HG03432 (cell line): Measurements from ENCODE around the gene HOXB6.
A peak's percentile ranks its signal among the peaks of the same experiment; 100 is the strongest.

Experiments
- ATAC-seq: cut with Tn5 transposase; IDR thresholded peaks from one replicate; pipeline ENCODE4 v1.9.1; 2021; ENCODE audit warnings: mild to moderate bottlenecking, moderate library complexity; ENCODE audit not compliant: unreplicated experiment

HOXB6 gene

GRCh38 chr17:48583708-48584222, 21.0 kb downstream of the HOXB6 start:
- no peak for ATAC-seq

DNA sequence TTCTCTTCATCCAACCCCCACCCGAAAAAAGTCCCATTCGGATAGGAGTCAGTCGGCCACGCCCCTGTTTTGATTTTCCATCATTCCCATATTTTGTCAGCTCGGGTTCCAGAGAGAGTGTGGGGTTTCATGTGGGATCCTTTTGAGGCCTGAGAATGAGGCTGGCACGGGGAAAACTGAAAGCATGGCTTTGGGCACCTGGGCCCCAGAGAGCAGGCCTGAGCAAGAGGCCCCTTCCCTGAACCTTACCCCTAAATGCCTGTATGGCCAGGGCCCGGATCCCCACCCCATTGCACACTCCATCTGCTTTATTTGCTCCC, 22.1 kb downstream of the HOXB6 start:
- ATAC-seq: no peak

DNA sequence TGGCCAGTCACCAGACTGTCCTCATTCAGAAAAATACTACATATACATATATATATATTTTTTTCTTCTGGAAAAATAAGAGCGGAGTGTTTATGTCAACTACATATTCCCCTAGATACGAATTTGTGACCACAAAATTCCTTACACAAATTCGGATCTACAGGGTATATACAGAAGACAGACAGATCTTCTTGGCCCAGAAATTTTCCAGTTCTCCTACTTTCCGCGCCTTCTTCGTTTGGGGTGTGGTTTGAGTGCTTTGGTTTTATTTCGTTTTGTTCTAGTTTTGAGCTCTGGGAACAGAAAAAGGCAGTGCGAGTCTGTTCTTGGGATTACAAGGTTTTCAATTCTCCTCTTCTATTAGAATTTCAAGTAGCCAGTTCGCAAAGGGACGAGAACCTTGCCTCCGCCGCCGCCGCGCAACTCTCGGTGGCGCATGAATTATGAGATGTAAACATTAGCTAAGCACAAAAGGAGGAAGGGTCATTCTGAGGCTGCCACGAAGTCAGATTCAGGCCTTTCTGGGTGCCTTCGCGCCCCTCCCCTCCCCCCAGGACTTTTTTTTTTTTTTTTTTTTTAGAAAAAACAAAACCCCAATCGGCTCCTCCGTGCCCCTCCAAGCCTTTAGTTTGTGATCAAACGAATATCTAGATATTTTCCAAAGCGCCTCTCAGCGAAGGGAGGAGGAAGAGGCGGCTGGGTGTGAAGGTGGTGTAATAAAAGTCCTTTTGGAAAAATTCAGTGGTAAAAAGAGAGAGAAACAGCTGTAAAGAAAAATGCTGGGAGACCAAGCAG, 24.8 kb downstream of the HOXB6 start:
- no peak for ATAC-seq

DNA sequence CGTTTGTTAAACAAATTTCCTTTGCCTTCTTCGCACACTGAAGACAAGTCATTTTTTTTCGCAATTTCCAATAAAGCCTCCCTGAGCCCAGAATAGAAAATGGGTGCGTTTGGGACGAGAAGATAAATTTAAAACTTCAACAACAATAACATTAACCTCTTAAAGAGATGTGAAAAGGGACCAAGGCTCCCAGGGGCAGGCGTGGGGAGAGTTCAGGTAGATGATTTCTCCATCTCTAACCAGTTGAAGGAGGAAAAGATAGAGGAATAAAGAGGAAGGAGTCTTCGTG, 25.4 kb downstream of the HOXB6 start:
- ATAC-seq: no peak

DNA sequence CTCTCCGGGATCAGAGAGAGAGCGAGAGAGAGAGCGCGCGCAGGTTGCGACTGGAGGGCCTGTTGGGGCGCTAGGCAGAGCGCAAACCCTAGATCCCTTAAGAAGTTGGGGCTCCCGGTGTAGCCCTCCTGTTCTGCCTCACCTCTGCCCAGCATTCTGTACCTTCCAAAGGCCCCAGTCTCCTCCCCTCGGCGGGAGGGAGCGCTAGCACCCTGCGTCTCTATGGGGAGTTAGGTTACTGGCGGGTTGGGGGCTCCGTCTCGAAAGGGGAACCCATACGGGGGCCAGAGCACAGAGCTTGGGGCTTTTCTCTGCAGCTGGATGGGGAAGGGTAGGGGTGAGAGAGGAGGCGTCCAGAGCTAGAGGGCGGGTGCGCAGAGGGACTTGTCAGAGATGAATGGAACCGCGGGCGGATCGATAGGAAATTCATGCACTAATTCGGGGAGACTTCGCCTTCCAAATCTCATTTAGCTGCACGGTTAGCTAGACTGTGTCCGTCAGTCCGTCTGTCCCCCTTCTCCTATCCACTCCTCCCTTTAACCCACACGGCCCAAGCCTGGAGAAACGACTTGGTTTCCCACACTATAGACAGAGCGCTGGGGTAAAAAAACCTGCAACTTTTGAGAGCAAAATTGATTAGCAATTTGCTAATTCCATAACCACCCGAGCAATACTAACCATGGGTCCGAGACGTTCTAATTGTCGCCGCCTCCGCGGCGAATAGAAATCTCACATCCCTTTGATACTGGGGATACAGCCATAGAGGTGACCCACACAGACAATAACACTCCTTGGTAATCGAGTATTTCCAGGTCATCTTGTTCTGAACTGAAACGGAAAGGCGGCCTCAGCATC, 25.9 kb downstream of the HOXB6 start:
- ATAC-seq: peak; percentile 34

- peak; percentile 42 for ATAC-seq
Measured at GRCh38 chr17:48577946-48578615, 26.7 kb downstream of the HOXB6 start, which contains the start of gene HOXB4. Gene HOXB4 (minus strand): TSS chr17:48578350. CDS start chr17:48578319, 31 bp downstream.

DNA sequence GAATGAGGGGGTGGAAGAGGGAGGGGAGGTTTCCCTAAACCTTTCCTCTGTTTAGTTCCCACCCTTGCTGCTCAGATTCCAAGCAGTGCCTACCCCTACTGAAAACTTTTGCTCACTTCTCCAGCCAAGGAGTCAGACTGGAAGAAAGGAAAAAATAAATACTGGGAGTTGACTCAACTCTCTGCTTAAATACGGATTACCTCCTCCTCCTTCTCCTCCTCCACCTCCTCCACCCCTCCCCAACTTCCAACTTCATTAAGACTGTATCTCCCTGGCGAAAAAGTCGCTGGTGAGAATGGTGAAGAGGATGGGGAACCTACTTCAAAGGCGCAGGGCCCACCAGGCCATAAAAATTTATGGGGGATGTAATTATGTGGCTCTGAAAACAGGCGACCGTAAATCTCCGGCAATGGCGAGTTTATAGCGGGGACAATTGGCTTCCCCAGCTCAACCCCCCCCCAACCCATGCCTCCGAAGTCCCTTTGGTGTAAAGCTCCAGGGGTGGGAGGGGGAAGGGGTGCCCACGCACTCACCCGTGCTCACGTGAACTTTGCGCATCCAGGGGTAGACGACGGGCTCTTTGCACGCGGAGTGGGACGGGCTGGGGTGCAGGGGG, 27.3 kb downstream of the HOXB6 start:
- no peak for ATAC-seq

GRCh38 chr17:48576479-48577309, 28.1 kb downstream of the HOXB6 start:
- no peak for ATAC-seq

GRCh38 chr17:48575673-48576478, 28.9 kb downstream of the HOXB6 start:
- no peak for ATAC-seq

DNA sequence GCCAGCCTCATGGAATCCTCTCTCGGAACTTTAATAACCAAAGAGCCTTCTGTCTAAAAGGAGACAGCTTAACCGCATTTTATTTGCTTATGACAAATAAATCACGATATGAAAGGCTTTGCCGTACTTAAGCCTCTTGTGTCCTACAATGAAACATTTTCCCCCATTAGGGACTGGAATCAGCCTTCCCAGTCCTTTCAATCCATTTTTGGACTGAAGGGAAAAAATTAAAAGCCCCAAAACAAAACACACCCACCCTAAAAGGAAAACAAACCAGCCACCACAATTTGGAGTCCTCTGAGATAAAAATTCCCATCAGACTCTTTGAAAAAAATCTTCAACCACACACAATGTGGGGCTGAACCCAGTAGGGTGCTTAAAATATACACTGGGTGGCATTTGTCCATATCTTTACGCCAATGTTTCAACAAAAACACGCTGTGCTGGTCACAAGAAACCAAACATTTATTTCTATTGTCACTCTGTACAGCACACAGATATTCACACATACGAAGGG, 29.7 kb downstream of the HOXB6 start:
- ATAC-seq: no peak

GRCh38 chr17:48574505-48575065, 30.2 kb downstream of the HOXB6 start:
- no peak for ATAC-seq

DNA sequence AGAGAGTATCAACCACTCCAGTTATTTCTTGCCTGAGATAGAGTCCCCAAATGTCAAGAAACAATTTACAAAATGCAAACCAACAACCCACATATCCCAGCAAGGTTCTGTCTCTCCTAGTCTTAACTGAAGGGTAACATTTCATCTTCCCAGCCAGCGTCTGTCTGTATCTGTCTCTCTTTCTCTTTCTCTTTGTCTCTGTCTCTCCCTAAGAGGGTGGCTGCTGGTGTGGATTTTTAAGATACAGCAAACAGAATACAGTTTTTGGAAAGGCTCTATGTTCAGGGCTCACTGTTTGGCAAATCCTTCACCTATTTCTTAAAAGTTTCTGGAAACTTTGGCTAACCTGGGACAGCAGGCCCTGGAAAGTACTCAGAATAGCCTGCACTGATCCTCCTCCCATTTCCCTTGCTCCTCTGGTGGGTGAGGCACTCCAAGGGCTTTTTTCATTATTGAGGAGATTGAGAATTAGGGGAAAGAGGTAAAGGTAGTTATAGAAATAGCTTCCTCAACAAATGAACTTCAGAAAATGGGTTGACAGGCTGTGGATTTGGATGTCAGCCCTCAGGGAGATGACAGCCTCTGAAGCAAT, 32.9 kb downstream of the HOXB6 start:
- ATAC-seq: no peak

- ATAC-seq: no peak
Measured at GRCh38 chr17:48571024-48571818, 33.6 kb downstream of the HOXB6 start.

DNA sequence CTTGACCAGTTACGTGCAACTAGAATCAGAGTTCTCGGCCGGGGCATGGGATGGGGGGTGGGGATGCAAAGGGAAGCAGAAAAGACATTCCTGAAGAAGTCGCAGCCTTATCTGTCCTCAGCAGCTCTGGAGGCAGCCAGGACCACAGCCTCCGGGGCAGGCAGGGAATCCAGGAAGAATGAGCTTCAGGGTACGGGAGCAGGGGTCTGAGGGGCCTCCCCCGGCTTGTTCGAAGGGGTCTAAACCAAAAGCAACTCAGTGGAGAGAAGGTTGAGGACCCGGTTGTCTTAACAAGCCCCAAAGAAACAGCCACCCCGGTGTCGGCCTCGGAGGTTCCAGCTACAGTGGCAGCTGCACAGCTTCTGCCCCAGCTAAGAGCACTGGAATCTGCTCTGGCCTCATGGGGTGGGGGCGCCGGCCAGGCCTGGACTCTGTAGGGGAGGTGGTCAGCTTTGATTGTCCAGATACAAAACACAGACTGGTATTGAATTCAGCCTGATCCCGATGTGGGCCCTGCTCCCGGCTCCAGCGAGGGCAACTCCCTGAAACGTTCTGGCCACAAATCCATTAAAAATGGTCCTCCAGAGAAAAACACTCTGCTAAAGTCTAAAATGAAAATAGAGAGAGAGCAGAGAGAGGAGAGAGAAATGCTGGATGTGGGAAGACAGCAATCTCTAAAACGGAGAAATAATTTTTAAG, 34.3 kb downstream of the HOXB6 start:
- ATAC-seq: no peak

DNA sequence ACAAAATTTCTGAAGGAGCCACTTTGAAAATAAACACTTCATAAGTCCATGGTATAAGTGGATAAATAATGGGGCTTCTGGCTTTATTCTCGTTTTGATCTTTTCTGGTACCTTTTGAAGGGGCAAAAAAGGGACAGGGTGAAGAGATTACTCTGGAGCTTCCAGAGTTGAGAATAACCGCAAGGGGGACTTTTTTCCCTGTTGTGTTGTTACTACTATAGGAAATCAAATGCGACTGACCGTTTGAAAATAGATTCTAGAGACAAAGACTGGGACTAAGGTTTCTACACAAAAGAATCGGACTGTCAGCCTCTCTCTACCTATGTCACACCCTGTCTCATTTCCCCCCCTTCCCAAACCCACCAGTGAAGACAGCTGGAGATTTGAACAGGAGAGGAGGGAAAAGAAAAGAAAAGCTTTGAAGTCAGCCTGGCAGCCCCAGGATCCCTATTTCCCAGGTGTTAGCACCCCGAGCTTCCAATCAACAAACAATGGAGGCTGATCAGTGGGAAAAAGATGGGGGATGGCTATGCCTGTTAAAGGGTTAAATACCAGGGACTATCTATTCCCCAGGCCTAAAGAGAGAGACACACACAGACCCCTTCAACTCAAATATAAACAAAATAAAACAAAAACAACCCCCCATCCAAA, 35.0 kb downstream of the HOXB6 start:
- no peak for ATAC-seq

DNA sequence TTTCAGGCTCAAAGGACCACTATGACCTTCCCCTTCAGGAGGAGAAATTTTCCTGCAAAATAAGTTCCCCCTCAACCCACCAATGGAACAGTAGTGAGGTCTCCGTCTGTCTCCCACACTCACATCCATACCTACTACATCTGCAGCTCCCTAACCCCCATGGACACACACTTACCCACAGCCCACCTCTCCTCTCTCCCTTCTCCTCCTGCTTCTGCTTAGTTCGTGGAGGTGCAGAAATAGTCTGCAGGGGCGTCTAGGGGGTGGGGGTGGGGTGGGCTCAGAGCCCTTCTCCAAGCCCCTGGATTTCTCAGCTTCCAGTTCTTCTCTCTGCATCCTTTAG, 35.6 kb downstream of the HOXB6 start:
- ATAC-seq: no peak
